Nephron progenitor cell (in vitro differentiated cells): ENCODE measurements around the gene ATP1A2.
"Not testable (repeated sequence)": the region's sequence is repeated elsewhere in the genome, so short reads cannot be mapped to it uniquely, and the experiment has no call there.

Experiments
- DNase-seq: peaks from one replicate; pipeline ENCODE4 v3.0.0; 2021
- H3K27ac Mint-ChIP-seq: 2 replicates; pipeline ENCODE4 v1.8.0; 2021; ENCODE audit warnings: mild to moderate bottlenecking, moderate library complexity, mixed read lengths
- H3K27me3 Mint-ChIP-seq: 2 replicates; pipeline ENCODE4 v1.8.0; 2021; ENCODE audit warnings: mild to moderate bottlenecking, low read depth, mixed read lengths; ENCODE audit not compliant: poor library complexity
- H3K36me3 Mint-ChIP-seq: 2 replicates; pipeline ENCODE4 v1.8.0; 2021; ENCODE audit warnings: low read depth, mixed read lengths
- H3K4me1 Mint-ChIP-seq: 2 replicates; pipeline ENCODE4 v1.8.0; 2021; ENCODE audit warnings: mixed read lengths
- H3K4me3 Mint-ChIP-seq: 2 replicates; pipeline ENCODE4 v1.8.0; 2021; ENCODE audit warnings: mild to moderate bottlenecking, moderate library complexity, mixed read lengths
- H3K9me3 Mint-ChIP-seq: 2 replicates; pipeline ENCODE4 v1.8.0; 2021; ENCODE audit warnings: mild to moderate bottlenecking, moderate library complexity, mixed read lengths
- CTCF ChIP-seq: fragments of 200-600 bp; sonication (generic); IDR thresholded peaks from 2 replicates; pipeline ENCODE4 v1.5.0; 2021; ENCODE audit warnings: antibody characterized with exemption

The ATP1A2 gene

GRCh38 chr1:160122978-160123495, 7.5 kb downstream of the ATP1A2 start:
- no peak for DNase-seq
- Mint-ChIP-seq H3K27ac (no peak overlapping the region), H3K36me3 (peaks cover 24% of the 10 kb centered on the region), H3K27me3 (peaks cover 3% of the 10 kb centered on the region), H3K4me3 (no peak overlapping the region), H3K9me3 (no peaks in the 10 kb centered on the region), H3K4me1 (peaks cover 27% of the 10 kb centered on the region)
- no peak for TF ChIP-seq CTCF

- Mint-ChIP-seq H3K4me3 (no peak overlapping the region), H3K27ac (no peak overlapping the region), H3K9me3 (no peaks in the 10 kb centered on the region), H3K4me1 (peaks cover 20% of the 10 kb centered on the region), H3K27me3 (no peaks in the 10 kb centered on the region), H3K36me3 (peaks cover 30% of the 10 kb centered on the region)
- TF ChIP-seq CTCF: no peak
- no peak for DNase-seq
Measured at GRCh38 chr1:160123726-160124125, 8.2 kb downstream of the ATP1A2 start.

GRCh38 chr1:160124705-160125478, 9.3 kb downstream of the ATP1A2 start:
- Mint-ChIP-seq H3K4me3 (no peak overlapping the region), H3K27me3 (no peaks in the 10 kb centered on the region), H3K9me3 (no peaks in the 10 kb centered on the region), H3K27ac (no peak overlapping the region), H3K36me3 (peaks cover 40% of the 10 kb centered on the region), H3K4me1 (peaks cover 23% of the 10 kb centered on the region)
- TF ChIP-seq CTCF: no peak
- DNase-seq: no peak

- Mint-ChIP-seq H3K9me3 (no peaks in the 10 kb centered on the region), H3K27me3 (no peaks in the 10 kb centered on the region), H3K4me3 (no peak overlapping the region), H3K36me3 (peaks cover 45% of the 10 kb centered on the region), H3K27ac (no peak overlapping the region), H3K4me1 (peaks cover 18% of the 10 kb centered on the region)
- TF ChIP-seq CTCF: no peak
- no peak for DNase-seq
Measured at GRCh38 chr1:160125746-160126145, 10.2 kb downstream of the ATP1A2 start.

- H3K4me1 Mint-ChIP-seq: peaks cover 21% of the 10 kb centered on the region
- not testable (repeated sequence) for H3K4me3 Mint-ChIP-seq, H3K27me3 Mint-ChIP-seq, DNase-seq, H3K9me3 Mint-ChIP-seq, H3K27ac Mint-ChIP-seq
- peaks cover 48% of the 10 kb centered on the region for H3K36me3 Mint-ChIP-seq
Measured at GRCh38 chr1:160126342-160126741, 10.8 kb downstream of the ATP1A2 start.

GRCh38 chr1:160127381-160127780, 11.8 kb downstream of the ATP1A2 start:
- TF ChIP-seq CTCF: no peak
- Mint-ChIP-seq H3K36me3 (peaks cover 43% of the 10 kb centered on the region), H3K4me1 (peaks cover 21% of the 10 kb centered on the region), H3K9me3 (no peaks in the 10 kb centered on the region), H3K27ac (no peak overlapping the region), H3K27me3 (no peaks in the 10 kb centered on the region), H3K4me3 (no peak overlapping the region)
- no peak for DNase-seq
